Endothelial cell of umbilical vein (primary cell): ENCODE measurements around the gene GRK4. TPM values are rescaled to one million over a fixed set of nuclear protein-coding genes. Genes with fewer than 3 reads are reported as not detected.

ENCODE experiments used
- BruUV-seq: library from RNA; stranded (reverse); fragments of 400-500 nt; replicated peaks from 2 replicates; lab custom pipeline; 2021; lab: Mats Ljungman, UMichigan
- CTCF ChIA-PET: fragments of 300-600, 350-600 bp; sonication (Branson Sonifier 250); formaldehyde crosslinking; loops from one replicate; lab custom pipeline; 2021; ENCODE audit warnings: antibody characterized with exemption, inconsistent platforms; lab: Charles Lee
- POLR2A ChIA-PET: fragments of 300-600, 350-600 bp; sonication (Branson Sonifier 250); formaldehyde crosslinking; loops from one replicate; lab custom pipeline; 2021; ENCODE audit warnings: antibody characterized with exemption, inconsistent platforms; lab: Charles Lee
- DNase-seq: peaks from one replicate; pipeline ENCODE4 v3.0.0-alpha.2; 2011; ENCODE audit warnings: low read depth, low spot score
- FAIRE-seq: peaks from 2 replicates; lab custom pipeline; 2011; peaks lifted over from hg19 to GRCh38; lab: Jason Lieb, UNC
- H2AFZ ChIP-seq: 2 replicates; pipeline ENCODE4 v1.6.0; 2012; ENCODE audit warnings: low read depth, low read length, control low read depth, inconsistent platforms
- H3K27ac ChIP-seq: 2 replicates; pipeline ENCODE4 v1.5.1; 2011; ENCODE audit warnings: low read depth, mild to moderate bottlenecking, control low read depth, low read length, moderate library complexity; ENCODE audit not compliant: insufficient read depth
- H3K27me3 ChIP-seq, 2 experiments: 2 replicates each; pipeline versions ENCODE4 v1.6.0 to v1.6.1; 2011; ENCODE audit warnings: low read length in 2 of 2, mixed read lengths in 1 of 2; ENCODE audit not compliant: control insufficient read depth in 2 of 2, insufficient read depth in 2 of 2
- H3K36me3 ChIP-seq, 2 experiments: 2 replicates in 1 of 2; 3 replicates in 1 of 2; pipeline ENCODE4 v1.5.1; 2011; ENCODE audit warnings: low read length in 2 of 2, mild to moderate bottlenecking in 1 of 2, moderate library complexity in 1 of 2; ENCODE audit not compliant: control insufficient read depth in 2 of 2, insufficient read depth in 2 of 2; ENCODE audit errors: extremely low read depth in 1 of 2
- H3K4me1 ChIP-seq: 3 replicates; pipeline ENCODE4 v1.5.1; 2011; ENCODE audit warnings: mild to moderate bottlenecking, low read length; ENCODE audit not compliant: control insufficient read depth, insufficient read depth; ENCODE audit errors: extremely low read depth
- H3K4me2 ChIP-seq: 2 replicates; pipeline ENCODE4 v1.6.1; 2011; ENCODE audit warnings: low read length, control low read depth, mixed read lengths; ENCODE audit not compliant: insufficient read depth
- H3K4me3 ChIP-seq, 3 experiments: fragments of 200-600 bp in 1 of 3; sonication (generic), shearing (Covaris generic) in 1 of 3; replicated peaks in 1 of 3; 2 replicates each; pipeline ENCODE4 v1.5.1; 2011 to 2016; ENCODE audit warnings: control low read depth in 3 of 3, low read length in 3 of 3, mild to moderate bottlenecking in 2 of 3, inconsistent platforms in 1 of 3, low read depth in 1 of 3, moderate library complexity in 1 of 3; ENCODE audit not compliant: insufficient read depth in 1 of 3
- H3K79me2 ChIP-seq: 2 replicates; pipeline ENCODE4 v1.6.0; 2012; ENCODE audit warnings: low read length, inconsistent platforms; ENCODE audit not compliant: control insufficient read depth, insufficient read depth
- H3K9ac ChIP-seq: replicated peaks from 2 replicates; pipeline ENCODE3; 2011; ENCODE audit warnings: low read length, control low read depth; ENCODE audit not compliant: insufficient read depth; ENCODE audit errors: extremely low read depth
- H3K9me1 ChIP-seq: replicated peaks from 3 replicates; pipeline ENCODE4 v1.6.0; 2011; ENCODE audit warnings: mild to moderate bottlenecking, low read length; ENCODE audit not compliant: control insufficient read depth, insufficient read depth; ENCODE audit errors: extremely low read depth
- H3K9me3 ChIP-seq: replicated peaks from 2 replicates; pipeline ENCODE4 v1.5.1; 2012; ENCODE audit warnings: low read length, inconsistent platforms; ENCODE audit not compliant: control insufficient read depth, insufficient read depth
- H4K20me1 ChIP-seq: replicated peaks from 2 replicates; pipeline ENCODE3; 2011; ENCODE audit warnings: mild to moderate bottlenecking, low read length; ENCODE audit not compliant: control insufficient read depth, insufficient read depth; ENCODE audit errors: extremely low read depth
- EZH2 ChIP-seq: IDR thresholded peaks from 2 replicates; pipeline ENCODE4 v1.6.1; 2012; ENCODE audit warnings: borderline replicate concordance, low read depth, mild to moderate bottlenecking, moderate library complexity, low read length, inconsistent platforms; ENCODE audit not compliant: severe bottlenecking
- FOS ChIP-seq: IDR thresholded peaks from 2 replicates; pipeline ENCODE4 v1.6.1; 2011; ENCODE audit warnings: mild to moderate bottlenecking, low read length, moderate library complexity, borderline replicate concordance; ENCODE audit not compliant: insufficient read depth
- GATA2 ChIP-seq: IDR thresholded peaks from 2 replicates; pipeline ENCODE4 v1.7.0; 2011; ENCODE audit warnings: low read depth, mild to moderate bottlenecking, moderate library complexity, mixed read lengths, low read length; ENCODE audit not compliant: insufficient read length, insufficient read depth
- JUN ChIP-seq: IDR thresholded peaks from 2 replicates; pipeline ENCODE4 v1.6.1; 2011; ENCODE audit warnings: borderline replicate concordance, low read depth; ENCODE audit not compliant: insufficient read length, insufficient read depth
- MYC ChIP-seq: IDR thresholded peaks from one replicate; pipeline ENCODE4 v1.6.1; 2011; ENCODE audit warnings: mild to moderate bottlenecking, low read depth, low read length
- POLR2A ChIP-seq: IDR thresholded peaks from 2 replicates; pipeline ENCODE4 v1.6.1; 2012; ENCODE audit warnings: low read depth, mild to moderate bottlenecking, control low read depth, low read length
- POLR2AphosphoS5 ChIP-seq: IDR thresholded peaks from 2 replicates; pipeline ENCODE4 v1.6.1; 2012; ENCODE audit warnings: low read depth, mild to moderate bottlenecking, control low read depth, low read length, moderate library complexity; ENCODE audit not compliant: insufficient read depth
- dilution Hi-C: fragments of 300-500 bp; cut with MboI; formaldehyde crosslinking; loops from one replicate; pipeline ENCODE4 v1.15.0; 2019; ENCODE audit warnings: low sequenced_read_pairs; ENCODE audit not compliant: extremely low pct_ligation_motif_present
- intact Hi-C: fragments of 100-400 bp; cut with micrococcal nuclease; formaldehyde crosslinking; loops from one replicate; pipeline ENCODE4 v1.10.0; 2022
- polyA plus RNA-seq, 4 experiments: library from polyadenylated mRNA; depleted of rRNA in 3 of 4; stranded (reverse) in 3 of 4; unstranded in 1 of 4; fragments of >200 nt; gene quantifications; 2 replicates each; pipeline versions ENCODE4 v1.2.1 to v1.2.3, GENCODE V29; 2011 to 2012; ENCODE audit warnings: missing spikeins in 1 of 4
- total RNA-seq: library from RNA; stranded (reverse); gene quantifications from 2 replicates; pipeline ENCODE4 v1.2.3, GENCODE V29; 2021
- TF ChIP-seq, protein P1 (sequence below), 2 donors: IDR thresholded peaks; 1 replicate in 1 of 2; 2 replicates in 1 of 2; pipeline ENCODE4 v1.5.1; 2011; ENCODE audit warnings: low read length in 2 of 2, mild to moderate bottlenecking in 2 of 2, moderate library complexity in 2 of 2, control low read depth in 1 of 2, inconsistent platforms in 1 of 2, low read depth in 1 of 2; ENCODE audit not compliant: insufficient read depth in 1 of 2; ENCODE audit errors: extremely low read depth in 1 of 2
- TF ChIP-seq, protein P2 (sequence below): IDR thresholded peaks from 2 replicates; pipeline ENCODE4 v1.6.1; 2011; ENCODE audit not compliant: insufficient read depth, insufficient read length

GRK4 gene
- total and polyA plus RNA-seq, 2 donors (not counting 3 experiments of a cell fraction or from before 2014, with no cell fraction given), result 3.1 to 6.3 TPM

DNA sequence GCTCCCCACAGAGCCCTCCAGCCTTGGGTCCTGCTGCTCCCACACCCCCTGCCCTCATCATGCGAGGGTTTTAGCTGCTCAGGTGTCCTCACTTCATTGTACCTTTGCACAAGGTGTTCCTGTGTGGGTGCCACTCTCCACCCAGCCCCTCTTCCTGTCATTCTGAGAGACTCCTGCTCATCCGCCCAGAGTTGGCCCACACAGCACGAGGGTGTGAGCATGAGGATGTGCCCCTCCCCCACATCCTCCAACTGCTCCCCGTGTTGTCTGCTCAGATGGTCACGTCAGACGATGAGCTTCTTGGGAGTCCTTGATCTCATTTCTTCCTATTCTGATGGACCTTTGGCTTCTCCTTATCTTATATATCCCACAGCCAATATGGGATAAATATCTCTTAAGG, 57.8 kb downstream of the GRK4 start:
- Histone ChIP-seq H3K9ac (no peak overlapping the region), H2AFZ (no peak overlapping the region), H3K27ac (no peak overlapping the region), H3K9me3 (no peaks in the 10 kb centered on the region), H3K9me1 (no peaks in the 10 kb centered on the region), H3K4me2 (no peak overlapping the region), H3K27me3 (peaks cover 2 to 5% of the 10 kb centered on the region in 2 experiments), H3K4me3 (no peak overlapping the region), H4K20me1 (no peaks in the 10 kb centered on the region), H3K4me1 (no peaks in the 10 kb centered on the region), H3K36me3 (no peaks in the 10 kb centered on the region), H3K79me2 (no peaks in the 10 kb centered on the region)
- FAIRE-seq, result no peak
- intact Hi-C loops (no loop called here), dilution Hi-C loops (no loop called here)
- ChIA-PET POLR2A (no interaction called here), CTCF (no interaction called here)
- TF ChIP-seq MYC (no peak), FOS (no peak), EZH2 (no peak), POLR2A (no peak), POLR2AphosphoS5 (no peak), GATA2 (no peak), JUN (no peak)
- TF ChIP-seq, protein P1, sequence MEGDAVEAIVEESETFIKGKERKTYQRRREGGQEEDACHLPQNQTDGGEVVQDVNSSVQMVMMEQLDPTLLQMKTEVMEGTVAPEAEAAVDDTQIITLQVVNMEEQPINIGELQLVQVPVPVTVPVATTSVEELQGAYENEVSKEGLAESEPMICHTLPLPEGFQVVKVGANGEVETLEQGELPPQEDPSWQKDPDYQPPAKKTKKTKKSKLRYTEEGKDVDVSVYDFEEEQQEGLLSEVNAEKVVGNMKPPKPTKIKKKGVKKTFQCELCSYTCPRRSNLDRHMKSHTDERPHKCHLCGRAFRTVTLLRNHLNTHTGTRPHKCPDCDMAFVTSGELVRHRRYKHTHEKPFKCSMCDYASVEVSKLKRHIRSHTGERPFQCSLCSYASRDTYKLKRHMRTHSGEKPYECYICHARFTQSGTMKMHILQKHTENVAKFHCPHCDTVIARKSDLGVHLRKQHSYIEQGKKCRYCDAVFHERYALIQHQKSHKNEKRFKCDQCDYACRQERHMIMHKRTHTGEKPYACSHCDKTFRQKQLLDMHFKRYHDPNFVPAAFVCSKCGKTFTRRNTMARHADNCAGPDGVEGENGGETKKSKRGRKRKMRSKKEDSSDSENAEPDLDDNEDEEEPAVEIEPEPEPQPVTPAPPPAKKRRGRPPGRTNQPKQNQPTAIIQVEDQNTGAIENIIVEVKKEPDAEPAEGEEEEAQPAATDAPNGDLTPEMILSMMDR (IDR thresholded peaks at IDR 0.05; ENCODE audit: extremely low read depth in 1 of 2, insufficient read depth in 1 of 2, low read depth in 1 of 2, low read length in 2 of 2), result no peak
- TF ChIP-seq, protein P2, sequence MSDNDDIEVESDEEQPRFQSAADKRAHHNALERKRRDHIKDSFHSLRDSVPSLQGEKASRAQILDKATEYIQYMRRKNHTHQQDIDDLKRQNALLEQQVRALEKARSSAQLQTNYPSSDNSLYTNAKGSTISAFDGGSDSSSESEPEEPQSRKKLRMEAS, result no peak
- DNase-seq, result no peak
- no TSS peak for BruUV-seq
